ENCODE data around the gene SH2D7. TPM values are rescaled to one million over a fixed set of nuclear protein-coding genes. Genes with fewer than 3 reads are reported as not detected.

Gene SH2D7
- total and polyA plus RNA-seq, 2 donors (not counting 1 experiment from before 2014, with no cell fraction given) = not detected

GRCh38 chr15:78070049-78070700 is 22.2 kb upstream of the SH2D7 start:
- TF ChIP-seq CTCF (IDR thresholded peaks at IDR 0.05) (no peak), EZH2 (IDR thresholded peaks at IDR 0.05; ENCODE audit: borderline replicate concordance, insufficient read depth, low read depth, low read length, poor library complexity, severe bottlenecking) (no peak)
- Histone ChIP-seq H3K4me3 (ENCODE audit: control extremely low read depth in 1 of 5, extremely low read depth in 1 of 5, insufficient read depth in 1 of 5, low read depth in 2 of 5, low read length in 4 of 5) (no peak overlapping the region), H2AFZ (ENCODE audit: insufficient read depth, low read depth, low read length, poor library complexity, severe bottlenecking) (no peak overlapping the region), H3K27me3 (replicated peaks in 1 of 4; ENCODE audit: control extremely low read depth in 1 of 4, control insufficient read depth in 3 of 4, insufficient read depth in 4 of 4, low read length in 3 of 4) (no peaks in the 10 kb centered on the region), H3K4me2 (replicated peaks; ENCODE audit: low read depth, low read length, poor library complexity, severe bottlenecking) (peak overlapping the region; percentile 39), H3K4me1 (ENCODE audit: control insufficient read depth in 2 of 2, insufficient read depth in 2 of 2, low read length in 2 of 2) (peaks cover 52 to 53% of the 10 kb centered on the region in 2 donors), H3K9ac (ENCODE audit: low read length) (no peak overlapping the region), H3K9me3 (ENCODE audit: control extremely low read depth in 1 of 3, control insufficient read depth in 2 of 3, insufficient read depth in 1 of 3, low read length in 2 of 3) (no peaks in the 10 kb centered on the region), H3K79me2 (ENCODE audit: control insufficient read depth, insufficient read depth, low read length) (peaks cover 51% of the 10 kb centered on the region), H3K27ac (ENCODE audit: low read length in 2 of 2) (no peak overlapping the region), H4K20me1 (ENCODE audit: control insufficient read depth, insufficient read depth, low read length, poor library complexity, severe bottlenecking) (no peaks in the 10 kb centered on the region), H3K36me3 (replicated peaks in 1 of 2; ENCODE audit: control extremely low read depth in 1 of 2, control insufficient read depth in 1 of 2, extremely low read depth in 1 of 2, insufficient read depth in 2 of 2, low read length in 1 of 2) (no peaks in the 10 kb centered on the region)
- no peaks in the 10 kb centered on the region for H3K27me3 Mint-ChIP-seq
- DNase-seq (peak; percentile 23), ATAC-seq (ENCODE audit: low read depth) (no peak)
- CTCF ChIA-PET = interaction anchor here (1.1 to 4.5 kb wide), 6 partner anchors 7 to 126 kb away, joined by 3 to 19 read pairs (median 6); no protein-coding TSS in a partner anchor
- H3K27ac Mint-ChIP-seq = peak overlapping the region; percentile 79
- peaks cover 10% of the 10 kb centered on the region for H3K4me1 Mint-ChIP-seq
- no peaks in the 10 kb centered on the region for H3K9me3 Mint-ChIP-seq (ENCODE audit: insufficient read depth)
- intact Hi-C loops (cut with micrococcal nuclease) = no loop called here
- WGBS (ENCODE audit: insufficient coverage) = 38% methylated on average over 1 of the region's 4 CpGs
- H3K4me3 Mint-ChIP-seq = peak overlapping the region; percentile 65
- POLR2A ChIA-PET = interaction anchor here (0.7 kb wide), 1 partner anchor 1075 kb away, joined by 3 read pairs; the partner anchor contains the start of gene PSTPIP1

- POLR2A ChIA-PET = no interaction called here
Measured at GRCh38 chr15:78071383-78071782, 21.0 kb upstream of the SH2D7 start.

More at GRCh38 chr15:78071383-78071782, 21.0 kb upstream of the SH2D7 start:
- Histone ChIP-seq H3K9ac (ENCODE audit: low read length) (no peak overlapping the region), H3K4me3 (ENCODE audit: control extremely low read depth in 1 of 5, extremely low read depth in 1 of 5, insufficient read depth in 1 of 5, low read depth in 2 of 5, low read length in 4 of 5) (no peak overlapping the region), H3K4me1 (ENCODE audit: control insufficient read depth in 2 of 2, insufficient read depth in 2 of 2, low read length in 2 of 2) (peaks cover 46 to 51% of the 10 kb centered on the region in 2 donors), H3K79me2 (ENCODE audit: control insufficient read depth, insufficient read depth, low read length) (peaks cover 47% of the 10 kb centered on the region), H2AFZ (ENCODE audit: insufficient read depth, low read depth, low read length, poor library complexity, severe bottlenecking) (no peak overlapping the region), H3K36me3 (replicated peaks in 1 of 2; ENCODE audit: control extremely low read depth in 1 of 2, control insufficient read depth in 1 of 2, extremely low read depth in 1 of 2, insufficient read depth in 2 of 2, low read length in 1 of 2) (no peaks in the 10 kb centered on the region), H4K20me1 (ENCODE audit: control insufficient read depth, insufficient read depth, low read length, poor library complexity, severe bottlenecking) (no peaks in the 10 kb centered on the region), H3K27me3 (replicated peaks in 1 of 4; ENCODE audit: control extremely low read depth in 1 of 4, control insufficient read depth in 3 of 4, insufficient read depth in 4 of 4, low read length in 3 of 4) (no peaks in the 10 kb centered on the region), H3K4me2 (replicated peaks; ENCODE audit: low read depth, low read length, poor library complexity, severe bottlenecking) (no peak overlapping the region), H3K27ac (ENCODE audit: low read length in 2 of 2) (no peak overlapping the region), H3K9me3 (ENCODE audit: control extremely low read depth in 1 of 3, control insufficient read depth in 2 of 3, insufficient read depth in 1 of 3, low read length in 2 of 3) (no peaks in the 10 kb centered on the region)
- Mint-ChIP-seq H3K27me3 (no peaks in the 10 kb centered on the region), H3K27ac (no peak overlapping the region), H3K9me3 (ENCODE audit: insufficient read depth) (no peaks in the 10 kb centered on the region), H3K4me3 (no peak overlapping the region), H3K4me1 (peaks cover 20% of the 10 kb centered on the region)
- CTCF ChIA-PET = interaction anchor here (2.0 to 4.5 kb wide), 3 partner anchors 9 to 37 kb away, joined by 8 to 19 read pairs (median 13); no protein-coding TSS in a partner anchor
- WGBS (ENCODE audit: insufficient coverage) = 63% methylated on average over 2 of the region's 2 CpGs
- DNase-seq = no peak
- ATAC-seq (ENCODE audit: low read depth) = no peak
- TF ChIP-seq CTCF (IDR thresholded peaks at IDR 0.05) = no peak
- TF ChIP-seq EZH2 (IDR thresholded peaks at IDR 0.05; ENCODE audit: borderline replicate concordance, insufficient read depth, low read depth, low read length, poor library complexity, severe bottlenecking) = no peak
- intact Hi-C loops (cut with micrococcal nuclease) = no loop called here

All from B cell (primary cell).